ENCODE results near the gene SLC5A10.

Gene SLC5A10

DNA sequence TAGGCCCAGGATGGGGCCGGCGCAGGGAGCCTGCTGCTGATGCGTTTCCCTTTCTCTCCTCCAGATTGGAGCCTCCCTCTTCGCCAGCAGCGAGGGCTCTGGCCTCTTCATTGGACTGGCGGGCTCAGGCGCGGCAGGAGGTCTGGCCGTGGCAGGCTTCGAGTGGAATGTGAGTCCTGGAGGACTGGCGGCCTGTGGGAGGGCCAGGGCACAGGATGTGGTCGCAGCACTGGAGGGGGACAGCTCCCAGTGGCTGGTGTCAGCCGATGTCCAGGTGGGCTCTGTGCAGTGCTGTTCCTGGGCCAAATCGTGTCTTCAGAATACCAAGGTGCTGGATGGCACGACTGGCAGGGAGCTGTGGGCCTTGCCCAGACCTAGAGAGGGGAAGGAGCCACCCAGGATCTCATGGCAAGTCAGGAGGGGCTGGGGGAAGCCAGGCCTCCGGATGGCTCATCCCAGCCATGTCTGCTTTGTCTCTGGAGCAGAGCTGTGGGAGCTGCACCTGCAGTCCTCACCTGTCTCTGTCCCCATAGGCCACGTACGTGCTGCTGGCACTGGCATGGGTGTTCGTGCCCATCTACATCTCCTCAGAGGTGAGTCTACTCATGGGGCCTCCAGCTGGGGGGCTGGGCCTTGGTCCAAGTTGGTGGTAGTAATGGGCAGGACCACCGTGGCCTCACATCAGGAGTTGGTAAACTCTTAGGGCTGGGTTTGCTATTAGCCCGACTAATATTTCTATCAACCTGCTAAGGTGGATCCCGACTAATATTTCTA lies 7.3 kb downstream of the SLC5A10 start:
- H3K4me3 ChIP-seq (ENCODE audit: low read length), result no peak overlapping the region
- TF ChIP-seq, protein P1, sequence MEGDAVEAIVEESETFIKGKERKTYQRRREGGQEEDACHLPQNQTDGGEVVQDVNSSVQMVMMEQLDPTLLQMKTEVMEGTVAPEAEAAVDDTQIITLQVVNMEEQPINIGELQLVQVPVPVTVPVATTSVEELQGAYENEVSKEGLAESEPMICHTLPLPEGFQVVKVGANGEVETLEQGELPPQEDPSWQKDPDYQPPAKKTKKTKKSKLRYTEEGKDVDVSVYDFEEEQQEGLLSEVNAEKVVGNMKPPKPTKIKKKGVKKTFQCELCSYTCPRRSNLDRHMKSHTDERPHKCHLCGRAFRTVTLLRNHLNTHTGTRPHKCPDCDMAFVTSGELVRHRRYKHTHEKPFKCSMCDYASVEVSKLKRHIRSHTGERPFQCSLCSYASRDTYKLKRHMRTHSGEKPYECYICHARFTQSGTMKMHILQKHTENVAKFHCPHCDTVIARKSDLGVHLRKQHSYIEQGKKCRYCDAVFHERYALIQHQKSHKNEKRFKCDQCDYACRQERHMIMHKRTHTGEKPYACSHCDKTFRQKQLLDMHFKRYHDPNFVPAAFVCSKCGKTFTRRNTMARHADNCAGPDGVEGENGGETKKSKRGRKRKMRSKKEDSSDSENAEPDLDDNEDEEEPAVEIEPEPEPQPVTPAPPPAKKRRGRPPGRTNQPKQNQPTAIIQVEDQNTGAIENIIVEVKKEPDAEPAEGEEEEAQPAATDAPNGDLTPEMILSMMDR (IDR thresholded peaks at IDR 0.05; ENCODE audit: insufficient read depth, low read depth, low read length, missing control alignments), result no peak
- DNase-seq (ENCODE audit: low read depth), result no peak

DNA sequence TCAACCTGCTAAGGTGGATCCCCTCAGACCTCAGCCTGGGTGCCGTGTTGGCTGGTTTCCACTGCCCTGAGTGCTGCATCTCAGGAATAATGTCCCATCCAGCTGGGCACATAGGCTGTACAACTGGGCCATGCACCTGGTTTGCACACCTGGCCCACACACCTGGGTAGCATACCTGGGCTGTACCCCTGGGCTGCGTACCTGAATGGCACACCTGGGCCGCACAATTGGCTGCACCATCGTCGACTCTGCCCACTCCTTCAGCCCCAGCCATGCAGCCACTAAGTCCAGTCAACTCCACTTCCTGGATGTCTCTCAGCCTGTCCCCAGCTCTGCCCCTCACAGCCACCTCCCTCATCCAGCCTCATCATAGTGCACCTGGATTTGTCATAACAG lies 7.9 kb downstream of the SLC5A10 start:
- TF ChIP-seq, protein P1 (IDR thresholded peaks at IDR 0.05; ENCODE audit: insufficient read depth, low read depth, low read length, missing control alignments), result no peak
- no peak overlapping the region for H3K4me3 ChIP-seq (ENCODE audit: low read length)
- DNase-seq (ENCODE audit: low read depth), result no peak

- TF ChIP-seq, protein P1 (IDR thresholded peaks at IDR 0.05; ENCODE audit: insufficient read depth, low read depth, low read length, missing control alignments), result no peak
These were observed 8.3 kb downstream of the SLC5A10 start for GRCh38 chr17:18960241-18960665.

DNA sequence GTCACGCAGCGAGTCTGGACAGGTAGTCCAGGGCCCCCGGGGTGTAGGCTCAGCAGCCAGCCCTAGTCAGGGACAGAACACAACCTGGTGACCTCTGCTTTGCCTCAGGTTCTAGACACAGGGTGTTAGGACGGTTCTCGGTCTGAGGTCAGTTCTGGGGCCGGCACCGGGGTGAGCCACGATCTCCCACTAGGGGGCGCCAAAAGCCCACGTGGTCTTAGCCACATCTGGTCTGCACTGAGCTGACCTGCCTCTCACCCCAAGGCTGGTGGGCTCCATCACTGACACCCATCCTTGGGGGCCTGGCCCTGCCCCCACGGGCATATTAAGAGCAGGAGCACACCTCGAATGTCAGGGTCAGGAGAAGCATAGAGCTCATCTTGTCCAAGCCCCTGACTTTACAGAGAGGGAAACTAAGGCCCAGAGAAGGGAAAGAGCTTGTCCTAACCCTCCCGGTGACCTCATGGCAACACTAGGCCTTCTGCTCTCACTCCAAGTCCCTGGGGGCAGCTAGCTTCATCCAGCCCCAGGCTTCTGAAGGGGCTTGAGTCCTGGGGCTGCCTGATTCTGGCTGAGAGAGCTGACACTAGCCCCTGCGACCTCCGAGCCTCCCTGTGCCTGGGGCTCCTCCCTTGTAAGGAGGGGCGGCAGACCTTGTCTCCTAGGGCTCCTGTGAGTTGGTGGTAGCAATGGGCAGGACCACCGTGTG lies 9.0 kb downstream of the SLC5A10 start:
- TF ChIP-seq, protein P1 (IDR thresholded peaks at IDR 0.05; ENCODE audit: insufficient read depth, low read depth, low read length, missing control alignments), result peak; percentile 89
- H3K4me3 ChIP-seq (ENCODE audit: low read length), result no peak overlapping the region
- peak; percentile 56 for DNase-seq (ENCODE audit: low read depth)

More at GRCh38 chr17:18960241-18960665, 8.3 kb downstream of the SLC5A10 start:
- H3K4me3 ChIP-seq (ENCODE audit: low read length), result no peak overlapping the region
- no peak for DNase-seq (ENCODE audit: low read depth)

- no peak overlapping the region for H3K4me3 ChIP-seq (ENCODE audit: low read length)
- DNase-seq (ENCODE audit: low read depth), result no peak
- TF ChIP-seq, protein P1 (IDR thresholded peaks at IDR 0.05; ENCODE audit: insufficient read depth, low read depth, low read length, missing control alignments), result no peak
These were observed 9.9 kb downstream of the SLC5A10 start for GRCh38 chr17:18961634-18962493.

GRCh38 chr17:18962494-18962815 lies 10.5 kb downstream of the SLC5A10 start:
- no peak for DNase-seq (ENCODE audit: low read depth)
- TF ChIP-seq, protein P1 (IDR thresholded peaks at IDR 0.05; ENCODE audit: insufficient read depth, low read depth, low read length, missing control alignments), result no peak

More at GRCh38 chr17:18962494-18962815, 10.5 kb downstream of the SLC5A10 start:
- H3K4me3 ChIP-seq (ENCODE audit: low read length), result no peak overlapping the region

All from epithelial cell of esophagus (primary cell).